ENCODE measurements around the gene PEX14. TPM values are rescaled to one million over a fixed set of nuclear protein-coding genes. Genes with fewer than 3 reads are reported as not detected.

The PEX14 gene
- total RNA-seq, 1 experiment from 2014 or later: 29.3 TPM

DNA sequence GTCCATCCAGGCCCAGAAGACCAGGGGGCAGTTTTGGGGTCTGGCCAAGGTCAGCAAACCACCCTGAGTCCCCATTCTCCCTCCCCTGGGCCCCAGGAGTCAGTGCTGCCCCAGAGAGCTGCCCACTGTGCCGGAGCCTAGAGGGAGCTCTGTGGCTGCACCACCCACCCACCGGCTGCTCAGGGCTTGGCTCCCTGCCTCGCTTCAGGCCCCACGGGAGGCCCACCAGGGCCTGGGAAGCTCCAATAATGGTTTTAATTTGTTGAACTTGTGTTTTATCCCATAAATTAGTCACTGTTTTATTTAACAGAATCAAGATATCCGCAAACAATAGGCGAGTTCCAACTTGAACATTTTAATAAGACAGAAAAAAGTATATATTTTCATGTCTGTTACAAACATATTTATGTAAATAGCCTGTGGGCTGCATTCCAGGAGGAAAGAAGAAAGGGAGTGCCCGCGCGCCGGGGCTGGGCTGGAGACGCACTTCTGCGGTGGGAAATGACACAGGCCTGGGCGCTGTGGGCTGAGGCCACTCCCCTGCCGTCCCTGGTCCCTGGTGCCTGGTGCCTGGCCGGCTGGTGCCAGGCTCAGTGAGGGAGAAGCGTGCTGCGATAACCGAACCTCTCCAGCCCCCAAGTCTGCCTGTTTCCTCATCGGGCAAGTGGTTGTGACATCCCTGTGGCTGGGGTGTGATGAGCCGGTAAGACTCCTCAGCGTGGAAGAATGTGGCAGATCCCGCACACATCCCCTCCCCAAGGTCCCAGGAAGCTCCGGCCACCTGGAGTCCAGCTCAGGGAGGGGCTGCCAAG lies 160.5 kb downstream of the PEX14 start (continued):
- no peak for TF ChIP-seq REST (IDR thresholded peaks at IDR 0.05; ENCODE audit: low read depth)
- TF ChIP-seq, protein P1, sequence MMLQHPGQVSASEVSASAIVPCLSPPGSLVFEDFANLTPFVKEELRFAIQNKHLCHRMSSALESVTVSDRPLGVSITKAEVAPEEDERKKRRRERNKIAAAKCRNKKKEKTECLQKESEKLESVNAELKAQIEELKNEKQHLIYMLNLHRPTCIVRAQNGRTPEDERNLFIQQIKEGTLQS (IDR thresholded peaks at IDR 0.05): no peak

GRCh38 chr1:10635992-10636391 lies 161.2 kb downstream of the PEX14 start:
- H3K9me3 ChIP-seq (ENCODE audit: control insufficient read depth in 1 of 2, insufficient read depth in 1 of 2, low read depth in 1 of 2, low read length in 2 of 2): no peaks in the 10 kb centered on the region
- intact Hi-C loops (cut with micrococcal nuclease): no loop called here
- H3K36me3 ChIP-seq (ENCODE audit: control insufficient read depth in 1 of 2, insufficient read depth in 2 of 2, low read length in 2 of 2): no peaks in the 10 kb centered on the region
- no peak for ATAC-seq
- ChIA-PET CTCF (interaction anchor here (0.7 kb wide), 1 partner anchor 234 kb away, joined by 3 read pairs; no protein-coding TSS in a partner anchor), POLR2A (no interaction called here), RAD21 (ENCODE audit: low non-redundant PET in 1 of 2, low total read pairs in 2 of 2, uncharacterized antibody in 2 of 2, unreplicated experiment in 2 of 2) (no interaction called here)
- no peak overlapping the region for H3K9ac ChIP-seq (ENCODE audit: low read length)
- DNase-seq (ENCODE audit: low read depth, low spot score): no peak
- H3K9me2 ChIP-seq (ENCODE audit: insufficient read depth): no peaks in the 10 kb centered on the region
- H2AFZ ChIP-seq (ENCODE audit: low read depth, low read length, poor library complexity, severe bottlenecking): no peak overlapping the region
- H3K27me3 ChIP-seq (ENCODE audit: insufficient read depth, low read length): no peaks in the 10 kb centered on the region
- no TSS peak for BruUV-seq (replicated peaks)
- H3K27ac ChIP-seq (ENCODE audit: low read depth, low read length): no peak overlapping the region
- no peaks in the 10 kb centered on the region for H3K79me2 ChIP-seq (ENCODE audit: insufficient read depth, low read length)
- H3K4me1 ChIP-seq (ENCODE audit: control insufficient read depth in 1 of 2, insufficient read depth in 2 of 2, low read length in 2 of 2): peaks cover 0 to 7% of the 10 kb centered on the region in 2 experiments; a peak in 1 of 4 replicates
- H3K4me3 ChIP-seq (replicated peaks in 1 of 2; ENCODE audit: low read depth in 1 of 2, low read length in 2 of 2): no peak overlapping the region
- no peaks in the 10 kb centered on the region for H4K20me1 ChIP-seq (ENCODE audit: insufficient read depth)
- H3K4me2 ChIP-seq (ENCODE audit: low read length): no peak overlapping the region
- TF ChIP-seq YY1 (IDR thresholded peaks at IDR 0.05; ENCODE audit: extremely low read depth, insufficient replicate concordance, low read depth, low read length) (no peak), RAD21 (IDR thresholded peaks at IDR 0.05; ENCODE audit: low read depth) (no peak), TCF7L2 (IDR thresholded peaks at IDR 0.05; ENCODE audit: borderline replicate concordance, extremely low read depth, insufficient read depth, insufficient read length) (no peak), ZNF274 (IDR thresholded peaks at IDR 0.05; ENCODE audit: low read depth, low read length) (no peak), CEBPB (IDR thresholded peaks at IDR 0.05; ENCODE audit: low read depth) (no peak), JUND (IDR thresholded peaks at IDR 0.05) (no peak), EGR1 (IDR thresholded peaks at IDR 0.05; ENCODE audit: low read depth) (no peak), POLR2AphosphoS5 (IDR thresholded peaks at IDR 0.05; ENCODE audit: low read depth, low read length) (no peak), FOSL1 (IDR thresholded peaks at IDR 0.05; ENCODE audit: low read depth) (no peak), SIN3A (IDR thresholded peaks at IDR 0.05; ENCODE audit: low read depth) (no peak), EZH2 (IDR thresholded peaks at IDR 0.05) (no peak), ZFX (IDR thresholded peaks at IDR 0.05) (no peak), CBX3 (IDR thresholded peaks at IDR 0.05; ENCODE audit: low read depth) (no peak), EZH2phosphoT487 (IDR thresholded peaks at IDR 0.05; ENCODE audit: borderline replicate concordance) (no peak)
- TF ChIP-seq, protein P2, sequence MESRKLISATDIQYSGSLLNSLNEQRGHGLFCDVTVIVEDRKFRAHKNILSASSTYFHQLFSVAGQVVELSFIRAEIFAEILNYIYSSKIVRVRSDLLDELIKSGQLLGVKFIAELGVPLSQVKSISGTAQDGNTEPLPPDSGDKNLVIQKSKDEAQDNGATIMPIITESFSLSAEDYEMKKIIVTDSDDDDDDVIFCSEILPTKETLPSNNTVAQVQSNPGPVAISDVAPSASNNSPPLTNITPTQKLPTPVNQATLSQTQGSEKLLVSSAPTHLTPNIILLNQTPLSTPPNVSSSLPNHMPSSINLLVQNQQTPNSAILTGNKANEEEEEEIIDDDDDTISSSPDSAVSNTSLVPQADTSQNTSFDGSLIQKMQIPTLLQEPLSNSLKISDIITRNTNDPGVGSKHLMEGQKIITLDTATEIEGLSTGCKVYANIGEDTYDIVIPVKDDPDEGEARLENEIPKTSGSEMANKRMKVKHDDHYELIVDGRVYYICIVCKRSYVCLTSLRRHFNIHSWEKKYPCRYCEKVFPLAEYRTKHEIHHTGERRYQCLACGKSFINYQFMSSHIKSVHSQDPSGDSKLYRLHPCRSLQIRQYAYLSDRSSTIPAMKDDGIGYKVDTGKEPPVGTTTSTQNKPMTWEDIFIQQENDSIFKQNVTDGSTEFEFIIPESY (IDR thresholded peaks at IDR 0.05; ENCODE audit: extremely low read depth, insufficient replicate concordance, low read length): no peak
- TF ChIP-seq, protein P1 (IDR thresholded peaks at IDR 0.05): no peak
